RWPE2 (cell line): Measurements from ENCODE around the gene MAGI1.

Experiments
- ATAC-seq: fragments of 200-7000 bp; cut with Tn5 transposase; 3 replicates; pipeline ENCODE4 v1.9.1; 2021; ENCODE audit warnings: low read depth
- DNase-seq: peaks from one replicate; pipeline ENCODE4 v3.0.0-alpha.2; 2020; ENCODE audit warnings: low spot score
- H3K27ac ChIP-seq: fragments of 450-650 bp; 2 replicates; pipeline ENCODE4 v1.5.1; 2017; ENCODE audit warnings: mild to moderate bottlenecking; ENCODE audit not compliant: poor library complexity, severe bottlenecking
- H3K27me3 ChIP-seq: fragments of 250-450 bp; sonication (Bioruptor Pico); 2 replicates; pipeline ENCODE4 v1.5.1; 2021; ENCODE audit warnings: mild to moderate bottlenecking, moderate library complexity; ENCODE audit not compliant: insufficient read depth, poor library complexity, severe bottlenecking
- H3K36me3 ChIP-seq: fragments of 250-450 bp; sonication (Bioruptor Pico); 2 replicates; pipeline ENCODE4 v1.5.1; 2020; ENCODE audit warnings: low read depth, mild to moderate bottlenecking, moderate library complexity
- H3K4me1 ChIP-seq: fragments of 250-450 bp; sonication (Bioruptor Pico); 2 replicates; pipeline ENCODE4 v1.5.1; 2021; ENCODE audit warnings: mild to moderate bottlenecking, moderate library complexity; ENCODE audit not compliant: insufficient read depth, poor library complexity, severe bottlenecking
- H3K4me3 ChIP-seq: fragments of 250-450 bp; sonication (Bioruptor Pico); 2 replicates; pipeline ENCODE4 v1.5.1; 2021; ENCODE audit warnings: mild to moderate bottlenecking, moderate library complexity; ENCODE audit not compliant: severe bottlenecking
- H3K9me3 ChIP-seq: fragments of 250-450 bp; sonication (Bioruptor Pico); 2 replicates; pipeline ENCODE4 v1.5.1; 2021; ENCODE audit warnings: mild to moderate bottlenecking, moderate library complexity; ENCODE audit not compliant: severe bottlenecking
- CTCF ChIP-seq: fragments of 450-650 bp; IDR thresholded peaks from one replicate; pipeline ENCODE4 v1.5.1; 2017; ENCODE audit warnings: mild to moderate bottlenecking, moderate library complexity; ENCODE audit not compliant: poor library complexity, severe bottlenecking

MAGI1 gene

GRCh38 chr3:65781594-65781993 is 257.1 kb downstream of the MAGI1 start:
- DNase-seq: no peak
- no peak overlapping the region for H3K27ac ChIP-seq
- no peaks in the 10 kb centered on the region for H3K9me3 ChIP-seq
- H3K36me3 ChIP-seq: no peaks in the 10 kb centered on the region
- TF ChIP-seq CTCF: no peak
- ATAC-seq: no peak
- H3K27me3 ChIP-seq: no peaks in the 10 kb centered on the region
- no peaks in the 10 kb centered on the region for H3K4me1 ChIP-seq
- no peak overlapping the region for H3K4me3 ChIP-seq

- TF ChIP-seq CTCF: no peak
- no peaks in the 10 kb centered on the region for H3K4me1 ChIP-seq
- no peaks in the 10 kb centered on the region for H3K27me3 ChIP-seq
- no peak overlapping the region for H3K4me3 ChIP-seq
- no peaks in the 10 kb centered on the region for H3K36me3 ChIP-seq
- DNase-seq (no peak), ATAC-seq (no peak)
- no peaks in the 10 kb centered on the region for H3K9me3 ChIP-seq
- no peak overlapping the region for H3K27ac ChIP-seq
Measured at GRCh38 chr3:65779390-65779789, 259.3 kb downstream of the MAGI1 start.

GRCh38 chr3:65778968-65779367 is 259.8 kb downstream of the MAGI1 start:
- H3K9me3 ChIP-seq: no peaks in the 10 kb centered on the region
- DNase-seq: no peak
- H3K4me1 ChIP-seq: no peaks in the 10 kb centered on the region
- H3K36me3 ChIP-seq: no peaks in the 10 kb centered on the region
- H3K4me3 ChIP-seq: no peak overlapping the region
- no peaks in the 10 kb centered on the region for H3K27me3 ChIP-seq
- TF ChIP-seq CTCF: no peak
- ATAC-seq: no peak
- no peak overlapping the region for H3K27ac ChIP-seq

GRCh38 chr3:65777050-65777449 is 261.7 kb downstream of the MAGI1 start:
- no peaks in the 10 kb centered on the region for H3K4me1 ChIP-seq
- no peaks in the 10 kb centered on the region for H3K36me3 ChIP-seq
- H3K9me3 ChIP-seq: no peaks in the 10 kb centered on the region
- no peak for ATAC-seq
- H3K4me3 ChIP-seq: no peak overlapping the region
- TF ChIP-seq CTCF: no peak
- no peak for DNase-seq
- no peak overlapping the region for H3K27ac ChIP-seq
- H3K27me3 ChIP-seq: no peaks in the 10 kb centered on the region

- Histone ChIP-seq H3K4me1 (no peaks in the 10 kb centered on the region), H3K36me3 (no peaks in the 10 kb centered on the region), H3K27ac (no peak overlapping the region), H3K4me3 (no peak overlapping the region), H3K27me3 (no peaks in the 10 kb centered on the region), H3K9me3 (no peaks in the 10 kb centered on the region)
- DNase-seq (no peak), ATAC-seq (no peak)
- no peak for TF ChIP-seq CTCF
Measured at GRCh38 chr3:65776494-65776893, 262.2 kb downstream of the MAGI1 start.
